Pons (tissue), 1 donor: ENCODE results near the gene USP7.

Experiments used
- DNase-seq: peaks from one replicate; pipeline ENCODE4 v3.0.0-alpha.2; 2016; ENCODE audit warnings: low spot score

The USP7 gene

DNA sequence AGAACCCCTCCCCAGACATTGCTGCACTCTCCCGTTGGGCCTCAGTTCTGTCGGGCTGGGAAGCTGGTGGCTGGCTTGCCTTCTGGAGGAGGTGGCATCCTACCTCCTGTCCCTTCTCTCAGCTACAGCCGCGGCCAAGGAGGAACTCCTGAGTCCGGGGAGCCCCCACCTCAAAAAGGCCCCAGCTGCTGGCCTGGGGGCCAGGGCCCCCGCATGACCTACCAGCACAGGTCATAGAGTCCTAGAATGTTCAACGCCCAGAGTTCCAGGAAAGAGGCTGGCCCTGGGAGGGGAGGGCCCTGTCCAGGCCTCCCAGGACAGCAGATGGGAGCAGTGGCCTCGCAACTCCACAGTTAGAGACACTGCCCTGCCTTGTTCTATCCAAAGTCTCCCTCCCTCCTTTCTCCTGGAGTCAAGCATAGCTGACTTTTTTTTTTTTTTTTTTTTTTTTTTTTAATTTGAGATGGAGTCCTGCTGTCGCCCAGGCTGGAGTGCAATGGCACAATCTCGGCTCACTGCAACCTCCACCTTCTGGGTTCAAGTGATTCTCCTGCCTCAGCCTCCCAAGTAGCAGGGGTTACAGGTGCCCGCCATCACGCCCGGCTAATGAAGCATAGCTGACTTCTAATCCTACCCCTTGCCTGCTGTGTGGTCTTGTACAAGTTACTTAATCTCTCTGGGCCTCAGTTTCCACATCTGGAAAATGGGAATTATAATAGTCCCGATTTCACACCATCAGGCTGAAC, 102.0 kb downstream of the USP7 start:
- DNase-seq: peak; percentile 42

DNA sequence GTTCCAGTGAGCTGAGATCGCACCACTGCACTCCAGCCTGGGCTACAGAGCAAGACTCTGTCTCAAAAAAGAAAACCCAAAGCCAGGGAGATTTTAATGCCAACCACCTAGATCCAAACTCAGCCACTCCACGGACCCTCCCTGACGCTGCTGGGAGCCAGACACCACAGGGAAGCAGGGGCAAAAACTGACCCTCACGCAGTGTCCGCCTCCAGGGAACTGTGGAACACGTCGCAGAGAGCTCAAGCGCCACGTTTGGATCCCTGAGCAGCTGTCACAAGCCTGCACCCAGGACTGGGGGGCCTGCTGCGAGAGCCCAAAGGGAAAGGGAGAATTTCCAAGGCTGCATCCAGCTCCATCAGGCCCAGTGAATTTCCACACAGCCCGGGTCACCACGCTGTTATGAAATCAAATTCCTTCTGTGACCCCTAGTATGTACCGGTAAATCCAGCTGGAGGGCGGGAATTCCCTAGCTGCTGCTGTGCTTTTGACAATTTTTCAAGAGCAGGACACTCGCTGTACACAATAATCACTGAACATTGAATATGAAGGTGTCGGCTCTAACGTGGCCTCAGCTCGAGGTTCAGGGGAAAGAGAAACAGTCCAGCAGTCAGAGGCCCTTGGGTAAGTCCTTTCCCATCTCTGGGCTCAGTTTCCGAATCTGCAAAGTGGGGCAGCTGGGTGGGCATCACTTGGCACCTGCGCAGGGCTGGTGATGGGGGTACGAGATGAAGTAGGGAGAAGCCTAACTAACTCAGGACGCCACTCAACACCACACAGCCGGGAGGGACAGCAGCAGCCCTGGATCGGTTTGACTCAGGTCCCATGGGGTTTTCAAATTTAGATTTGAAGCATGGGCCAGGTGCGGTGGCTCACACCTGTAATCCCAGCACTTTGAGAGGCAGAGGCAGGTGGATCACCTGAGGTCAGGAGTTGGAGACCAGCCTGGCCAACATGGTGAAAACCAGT, 103.5 kb downstream of the USP7 start:
- DNase-seq: no peak

DNA sequence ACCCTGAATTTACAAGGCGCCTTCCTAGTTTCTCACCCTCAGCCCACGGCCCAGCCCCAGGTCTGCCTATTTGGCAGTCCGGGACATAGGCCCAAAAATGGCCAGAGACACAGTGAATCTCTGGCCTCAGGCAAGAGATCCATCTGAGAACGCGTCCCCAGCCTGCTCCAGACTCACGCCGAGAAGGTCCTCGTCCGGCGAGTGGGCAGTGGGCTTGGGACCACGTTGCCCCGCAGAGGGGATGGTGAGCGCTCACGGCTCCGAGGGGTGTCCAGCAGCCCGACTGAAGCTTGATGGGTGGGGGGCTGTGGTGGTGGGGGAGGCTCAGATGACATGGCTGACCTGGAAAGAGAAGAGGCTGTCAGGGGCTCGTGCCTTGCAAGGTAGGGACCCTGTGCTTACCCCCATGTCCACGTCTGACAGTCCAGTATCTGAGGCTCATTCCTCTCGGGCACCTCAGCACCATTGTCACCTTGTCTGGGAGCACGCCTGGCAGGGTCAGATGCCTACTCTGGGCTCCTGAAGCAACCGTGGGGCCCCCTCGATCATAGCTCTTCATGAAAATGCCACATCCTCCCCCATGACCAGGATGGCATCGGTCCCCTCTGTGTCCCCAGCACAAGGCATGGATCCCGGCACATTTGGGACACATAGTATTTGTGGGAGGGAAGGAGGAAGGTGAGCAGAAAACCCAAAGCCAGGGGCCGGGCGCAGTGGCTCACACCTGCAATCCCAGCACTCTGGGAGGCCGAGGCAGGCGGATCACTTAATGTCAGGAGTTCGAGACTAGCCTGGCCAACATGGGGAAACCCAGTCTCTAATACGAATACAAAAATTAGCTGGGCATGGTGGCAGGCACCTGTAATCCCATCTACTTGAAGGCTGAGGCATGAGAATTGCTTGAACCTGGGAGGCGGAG, 104.5 kb downstream of the USP7 start:
- no peak for DNase-seq

DNA sequence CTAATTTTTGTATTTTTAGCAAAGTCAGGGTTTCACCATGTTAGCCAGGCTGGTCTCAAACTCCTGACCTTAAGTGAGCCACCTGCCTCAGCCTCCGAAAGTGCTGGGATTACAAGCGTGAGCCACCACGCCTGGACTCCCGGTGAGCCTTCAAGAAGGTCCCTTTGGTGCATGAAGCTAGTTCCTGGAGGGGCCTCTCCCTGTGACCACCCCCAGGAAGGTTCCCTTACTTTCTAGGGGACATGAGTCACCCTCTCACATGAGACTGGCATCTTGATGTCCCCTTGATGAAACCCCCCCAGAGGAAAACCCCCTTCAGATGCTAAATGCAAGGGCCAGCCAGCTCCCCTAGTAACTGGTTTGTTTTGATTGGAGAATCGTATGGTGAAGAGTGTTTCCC, 107.7 kb downstream of the USP7 start:
- DNase-seq: no peak

DNA sequence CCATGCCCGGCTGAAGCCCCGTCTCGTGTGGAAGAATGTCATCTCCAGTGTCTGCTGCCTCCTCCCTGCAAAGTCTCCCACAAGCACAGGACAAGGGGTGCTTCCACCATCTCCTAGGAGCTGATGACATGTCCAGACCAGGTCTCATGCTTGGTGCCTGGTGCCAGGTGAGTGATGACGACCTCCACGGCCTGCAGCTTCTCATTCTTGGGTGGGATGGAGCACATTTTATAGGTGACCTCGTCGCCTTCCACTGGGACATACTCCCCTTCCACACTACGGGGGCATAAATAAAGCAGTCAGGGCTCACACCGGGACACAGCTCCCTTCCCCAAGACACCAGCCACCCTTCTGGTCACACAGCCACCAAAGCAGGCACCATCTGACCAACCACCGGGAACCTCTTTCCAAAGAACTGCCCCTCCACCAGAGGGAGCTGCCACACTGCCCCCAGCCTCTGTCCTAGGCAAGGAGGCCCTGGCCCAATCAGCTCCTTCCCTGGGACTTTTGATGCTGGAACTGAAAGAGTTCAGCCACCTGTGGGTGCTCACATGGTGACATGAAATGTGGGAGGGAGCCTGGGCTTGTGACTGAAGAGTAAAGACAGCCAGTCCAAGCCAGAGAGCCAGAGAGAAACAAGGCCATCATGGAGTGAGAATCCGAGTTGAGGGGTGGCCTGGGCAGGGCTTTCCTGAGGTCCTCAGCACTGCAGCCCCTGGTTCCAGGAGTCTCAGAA, 108.5 kb downstream of the USP7 start:
- no peak for DNase-seq

- DNase-seq: no peak
These were observed 109.3 kb downstream of the USP7 start for GRCh38 chr16:8854298-8854948.

GRCh38 chr16:8853611-8854010, 110.1 kb downstream of the USP7 start:
- DNase-seq: no peak

DNA sequence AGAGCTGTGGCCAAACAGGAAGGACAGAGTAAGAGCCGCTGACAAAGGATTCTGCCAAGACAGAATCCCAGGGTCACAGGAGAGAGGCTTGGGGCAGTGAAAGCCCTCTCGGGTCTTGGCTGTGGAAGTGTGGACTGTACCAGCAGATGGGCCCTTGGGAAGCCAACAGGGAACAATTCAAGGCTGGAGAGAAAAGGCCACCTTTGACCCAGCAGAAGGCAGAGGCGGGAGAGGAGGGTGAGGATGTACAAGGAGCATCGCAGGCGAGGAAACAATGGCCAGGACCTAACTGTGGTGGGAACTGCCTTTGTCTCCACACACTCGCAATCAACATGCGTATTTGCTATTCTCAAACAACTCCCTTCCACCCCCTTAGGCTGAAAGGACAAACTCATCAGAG, 110.6 kb downstream of the USP7 start:
- DNase-seq: no peak

DNA sequence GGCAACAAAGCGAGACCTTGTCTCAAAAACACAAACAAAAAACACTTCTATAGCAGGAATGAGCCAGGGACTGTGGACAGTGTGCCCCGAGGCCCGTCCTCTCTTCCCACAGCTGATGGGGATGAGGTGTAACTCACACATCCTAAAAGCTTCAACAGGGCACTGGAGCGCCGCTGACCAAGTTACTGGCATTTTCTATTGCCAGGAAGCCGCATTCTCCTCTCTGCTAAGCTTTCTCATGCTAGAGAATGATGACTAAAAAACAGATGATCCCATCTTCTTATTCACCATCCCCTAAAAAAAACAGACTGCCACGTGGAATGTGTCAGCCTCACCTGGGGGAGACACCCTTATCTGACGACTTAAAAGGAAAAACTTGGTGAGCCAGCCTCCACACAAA, 111.2 kb downstream of the USP7 start:
- no peak for DNase-seq

DNA sequence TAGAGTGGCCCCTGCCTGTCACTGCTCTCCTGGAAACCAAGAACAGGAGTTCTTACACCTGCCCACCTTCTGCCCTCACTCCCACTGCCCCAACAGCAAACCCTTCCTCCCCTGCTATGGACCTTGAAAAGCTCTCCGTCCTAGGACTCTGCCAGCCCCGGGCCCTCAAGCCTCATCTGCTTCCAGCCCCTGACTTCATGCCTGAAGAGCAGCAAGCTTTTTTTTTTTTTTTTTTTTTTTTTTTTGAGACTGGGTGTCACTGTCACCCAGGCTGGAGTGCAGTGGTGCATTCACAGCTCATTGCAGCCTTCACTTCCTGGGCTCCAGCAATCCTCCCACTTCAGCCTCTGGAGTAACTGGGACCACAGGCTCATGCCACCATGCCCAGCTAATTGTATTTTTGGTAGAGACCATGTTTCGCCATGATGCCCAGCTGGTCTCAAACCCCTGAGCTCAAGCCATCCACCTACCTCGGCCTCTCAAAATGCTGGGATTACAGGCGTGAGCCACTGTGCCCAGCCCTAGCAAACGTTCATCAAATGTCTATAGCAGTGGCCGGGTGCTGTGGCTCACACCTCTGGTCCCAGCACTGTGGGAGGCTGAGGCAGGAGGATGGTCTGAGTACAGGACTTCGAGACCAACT, 111.8 kb downstream of the USP7 start:
- DNase-seq: no peak

DNA sequence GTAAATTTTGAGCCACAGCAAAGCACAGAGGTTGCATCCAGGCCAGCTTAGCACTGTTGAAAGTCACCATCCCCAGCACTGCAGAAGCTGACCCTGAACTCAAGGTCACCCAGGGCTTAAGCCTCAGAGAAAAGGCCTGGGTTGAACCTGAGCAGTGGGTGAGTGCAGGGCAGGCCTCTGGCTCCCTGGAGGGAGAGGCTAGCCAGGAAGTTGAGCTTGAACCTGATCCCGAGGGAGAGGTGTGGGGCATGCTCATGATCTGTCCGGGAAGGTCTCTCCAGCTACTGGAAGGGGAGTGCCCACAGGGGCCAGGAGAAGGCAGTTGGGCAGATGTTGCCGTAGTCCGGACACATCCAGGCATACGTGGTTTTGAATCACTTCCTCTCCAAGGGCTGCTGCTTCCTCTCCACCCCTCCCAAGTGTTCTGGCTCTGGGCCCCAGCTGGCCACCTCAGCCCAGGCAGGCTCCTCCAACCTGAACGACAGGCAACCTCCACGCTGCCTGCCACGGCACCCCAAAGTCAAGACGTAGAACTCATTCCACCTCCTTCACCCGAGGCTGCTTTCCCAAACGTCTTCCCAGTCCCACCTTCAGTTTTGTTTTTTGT, 113.3 kb downstream of the USP7 start:
- DNase-seq: no peak

- DNase-seq: no peak
These were observed 114.2 kb downstream of the USP7 start for GRCh38 chr16:8849411-8850011.

GRCh38 chr16:8848939-8849391, 114.7 kb downstream of the USP7 start:
- DNase-seq: no peak

DNA sequence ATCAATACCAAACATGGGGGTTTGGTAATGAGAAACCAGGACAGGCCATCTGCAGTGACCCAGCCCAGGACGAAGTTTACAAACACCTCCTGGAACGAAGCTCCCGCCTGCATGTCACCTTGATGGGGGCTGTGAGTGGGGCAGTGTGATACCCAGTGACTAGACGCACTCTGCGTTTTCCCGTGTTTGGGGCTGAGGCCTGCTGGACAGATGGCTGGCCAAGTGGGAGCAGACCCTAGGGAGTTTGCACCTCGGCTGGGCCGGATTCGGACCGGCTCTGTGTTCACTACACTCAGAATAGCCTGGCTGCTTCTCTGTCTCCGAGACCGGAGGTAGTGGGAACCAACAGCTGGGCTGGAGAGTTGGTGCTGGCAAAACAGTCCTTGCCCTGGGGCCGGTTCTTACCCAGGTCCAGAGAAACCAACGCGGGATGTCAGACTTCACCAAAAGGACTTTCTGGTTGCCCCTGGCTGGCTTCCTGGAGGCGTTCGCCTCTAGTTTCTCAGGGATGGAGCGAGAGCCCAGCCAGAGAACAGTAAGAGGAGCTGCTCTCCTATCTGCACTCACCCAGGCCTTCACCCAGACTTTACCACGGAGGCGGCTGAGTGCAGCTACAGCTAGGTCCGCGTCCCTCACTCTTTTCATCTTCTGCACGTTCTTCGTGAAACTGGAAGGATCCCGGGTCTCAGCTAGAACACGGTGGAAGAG, 115.3 kb downstream of the USP7 start:
- DNase-seq: no peak

GRCh38 chr16:8847623-8848022, 116.1 kb downstream of the USP7 start:
- no peak for DNase-seq

- DNase-seq: no peak
These were observed 116.6 kb downstream of the USP7 start for GRCh38 chr16:8847145-8847544.

DNA sequence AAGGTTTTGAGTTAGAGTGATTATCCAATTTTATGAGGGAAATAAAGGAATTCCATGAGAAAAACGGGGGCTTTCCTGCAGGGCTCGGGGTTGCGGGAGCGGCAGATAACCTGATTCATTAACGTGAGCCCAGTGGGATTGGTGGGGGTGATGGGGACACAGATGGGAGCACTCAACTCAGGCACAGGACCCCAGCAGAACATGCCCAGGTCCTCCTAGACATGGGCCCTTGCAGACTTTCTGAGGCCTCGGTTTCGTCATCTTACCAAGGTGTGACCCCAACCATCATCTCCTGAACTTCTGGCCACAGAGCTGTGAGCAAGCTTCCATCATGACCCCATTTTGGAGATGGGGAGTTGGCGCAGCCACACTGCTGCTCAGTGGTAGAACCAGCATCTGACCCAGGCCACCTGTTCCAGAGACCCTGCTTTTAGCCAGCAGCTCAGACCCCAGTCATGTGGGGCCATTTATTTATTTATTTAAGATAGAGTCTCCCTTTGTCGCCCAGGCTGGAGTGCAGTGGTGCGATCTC, 117.2 kb downstream of the USP7 start:
- no peak for DNase-seq

DNA sequence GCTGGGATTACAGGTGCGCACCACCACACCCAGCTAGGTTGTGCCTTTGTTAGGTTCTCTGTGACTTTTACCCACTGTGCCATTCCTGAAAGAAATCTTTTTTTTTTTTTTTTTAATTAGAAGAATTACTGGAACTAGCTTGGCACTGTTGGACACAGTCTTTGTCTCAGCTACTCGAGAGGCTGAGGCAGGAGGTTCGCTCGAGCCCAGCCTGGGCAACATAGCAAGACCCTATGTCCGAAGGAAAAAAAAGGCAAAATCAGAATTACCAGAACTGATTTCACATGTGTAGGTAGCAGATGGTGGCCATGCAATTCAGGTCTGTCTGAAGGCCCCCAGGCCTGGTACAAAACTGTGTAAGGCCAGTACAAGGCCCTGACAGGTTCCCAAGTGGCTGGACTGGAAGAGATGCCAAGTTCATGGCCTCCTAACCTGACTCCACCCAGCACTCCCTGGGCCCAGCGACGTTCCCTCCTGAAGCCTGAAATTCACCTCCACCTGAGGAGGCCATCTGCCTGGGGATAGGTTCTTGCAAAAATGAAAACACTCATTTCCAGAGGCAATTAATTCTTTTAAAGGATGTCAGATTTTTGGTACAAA, 117.9 kb downstream of the USP7 start:
- no peak for DNase-seq
